Measurements from ENCODE around the gene INTS7.

DNA sequence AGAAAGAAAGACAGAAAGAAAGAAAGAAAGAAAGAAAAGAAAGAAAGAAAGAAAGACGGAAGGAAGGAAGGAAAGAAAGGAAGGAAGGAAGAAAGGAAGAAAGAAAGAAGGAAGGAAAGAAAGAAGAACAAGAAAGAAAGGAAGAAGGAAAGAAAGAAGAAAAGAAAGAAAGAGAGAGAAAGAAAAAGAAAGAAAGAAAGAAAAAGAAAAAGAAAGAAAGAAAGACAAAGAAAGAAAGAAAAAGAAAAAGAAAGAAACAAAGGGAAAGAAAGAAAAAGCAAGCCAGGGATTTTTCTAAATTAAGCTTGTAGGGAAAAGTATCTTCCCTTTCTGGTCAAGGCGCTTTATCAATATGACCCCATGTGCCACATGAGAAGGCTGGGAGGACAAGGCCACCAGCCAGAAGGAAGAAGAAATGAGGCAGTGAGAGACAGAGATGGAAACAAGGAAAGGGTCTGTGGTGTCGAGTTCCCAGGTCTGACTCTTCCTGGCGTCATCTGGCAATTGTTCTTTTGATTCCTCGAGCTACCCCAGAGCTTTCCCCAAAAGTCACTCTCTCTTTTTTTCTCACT, 116.4 kb downstream of the INTS7 start:
- TF ChIP-seq, protein P1, sequence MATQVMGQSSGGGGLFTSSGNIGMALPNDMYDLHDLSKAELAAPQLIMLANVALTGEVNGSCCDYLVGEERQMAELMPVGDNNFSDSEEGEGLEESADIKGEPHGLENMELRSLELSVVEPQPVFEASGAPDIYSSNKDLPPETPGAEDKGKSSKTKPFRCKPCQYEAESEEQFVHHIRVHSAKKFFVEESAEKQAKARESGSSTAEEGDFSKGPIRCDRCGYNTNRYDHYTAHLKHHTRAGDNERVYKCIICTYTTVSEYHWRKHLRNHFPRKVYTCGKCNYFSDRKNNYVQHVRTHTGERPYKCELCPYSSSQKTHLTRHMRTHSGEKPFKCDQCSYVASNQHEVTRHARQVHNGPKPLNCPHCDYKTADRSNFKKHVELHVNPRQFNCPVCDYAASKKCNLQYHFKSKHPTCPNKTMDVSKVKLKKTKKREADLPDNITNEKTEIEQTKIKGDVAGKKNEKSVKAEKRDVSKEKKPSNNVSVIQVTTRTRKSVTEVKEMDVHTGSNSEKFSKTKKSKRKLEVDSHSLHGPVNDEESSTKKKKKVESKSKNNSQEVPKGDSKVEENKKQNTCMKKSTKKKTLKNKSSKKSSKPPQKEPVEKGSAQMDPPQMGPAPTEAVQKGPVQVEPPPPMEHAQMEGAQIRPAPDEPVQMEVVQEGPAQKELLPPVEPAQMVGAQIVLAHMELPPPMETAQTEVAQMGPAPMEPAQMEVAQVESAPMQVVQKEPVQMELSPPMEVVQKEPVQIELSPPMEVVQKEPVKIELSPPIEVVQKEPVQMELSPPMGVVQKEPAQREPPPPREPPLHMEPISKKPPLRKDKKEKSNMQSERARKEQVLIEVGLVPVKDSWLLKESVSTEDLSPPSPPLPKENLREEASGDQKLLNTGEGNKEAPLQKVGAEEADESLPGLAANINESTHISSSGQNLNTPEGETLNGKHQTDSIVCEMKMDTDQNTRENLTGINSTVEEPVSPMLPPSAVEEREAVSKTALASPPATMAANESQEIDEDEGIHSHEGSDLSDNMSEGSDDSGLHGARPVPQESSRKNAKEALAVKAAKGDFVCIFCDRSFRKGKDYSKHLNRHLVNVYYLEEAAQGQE (IDR thresholded peaks at IDR 0.05; ENCODE audit: insufficient read depth in 1 of 2, low read depth in 2 of 2, low read length in 2 of 2) = no peak
- TF ChIP-seq POLR2AphosphoS5 (IDR thresholded peaks at IDR 0.05; ENCODE audit: low read depth, low read length) = no peak
